Midbrain (tissue), 1 donor: ENCODE data around the gene GMDS.
"Not testable (repeated sequence)": the region's sequence is repeated elsewhere in the genome, so short reads cannot be mapped to it uniquely, and the experiment has no call there.

Source experiments
- DNase-seq: peaks from one replicate; lab custom pipeline; 2025; lab: John Stamatoyannopoulos, UW

The GMDS gene

GRCh38 chr6:1679688-1680068 lies 565.7 kb downstream of the GMDS start:
- DNase-seq, result no peak

GRCh38 chr6:1679031-1679687 lies 566.2 kb downstream of the GMDS start:
- no peak for DNase-seq

GRCh38 chr6:1678201-1678600 lies 567.2 kb downstream of the GMDS start:
- DNase-seq, result no peak

DNA sequence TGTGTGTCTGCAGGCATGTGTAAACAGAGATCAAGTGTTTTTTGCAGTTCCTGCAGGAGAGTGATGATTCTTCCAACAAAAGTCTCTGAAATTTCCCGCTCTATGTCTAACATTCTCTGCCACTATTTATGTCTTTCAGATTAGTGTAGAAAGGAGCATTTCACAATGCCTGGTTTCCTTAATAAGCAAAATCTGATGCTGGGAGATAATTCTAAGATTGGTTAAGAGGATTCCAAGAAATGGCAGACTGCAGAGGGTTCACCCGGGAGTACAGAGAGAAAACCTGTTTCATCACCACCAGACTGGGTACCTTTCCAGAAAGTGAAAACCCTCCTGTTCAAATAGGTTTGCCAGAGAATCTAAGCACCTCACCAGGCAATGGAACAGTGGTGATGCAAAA lies 573.0 kb downstream of the GMDS start:
- DNase-seq, result no peak

- DNase-seq, result no peak
Measured at GRCh38 chr6:1670711-1671462, 574.5 kb downstream of the GMDS start.

- DNase-seq, result no peak
Measured at GRCh38 chr6:1669996-1670395, 575.4 kb downstream of the GMDS start.

GRCh38 chr6:1668456-1668855 lies 576.9 kb downstream of the GMDS start:
- DNase-seq, result not testable (repeated sequence)

- no peak for DNase-seq
Measured at GRCh38 chr6:1667805-1668175, 577.6 kb downstream of the GMDS start.

DNA sequence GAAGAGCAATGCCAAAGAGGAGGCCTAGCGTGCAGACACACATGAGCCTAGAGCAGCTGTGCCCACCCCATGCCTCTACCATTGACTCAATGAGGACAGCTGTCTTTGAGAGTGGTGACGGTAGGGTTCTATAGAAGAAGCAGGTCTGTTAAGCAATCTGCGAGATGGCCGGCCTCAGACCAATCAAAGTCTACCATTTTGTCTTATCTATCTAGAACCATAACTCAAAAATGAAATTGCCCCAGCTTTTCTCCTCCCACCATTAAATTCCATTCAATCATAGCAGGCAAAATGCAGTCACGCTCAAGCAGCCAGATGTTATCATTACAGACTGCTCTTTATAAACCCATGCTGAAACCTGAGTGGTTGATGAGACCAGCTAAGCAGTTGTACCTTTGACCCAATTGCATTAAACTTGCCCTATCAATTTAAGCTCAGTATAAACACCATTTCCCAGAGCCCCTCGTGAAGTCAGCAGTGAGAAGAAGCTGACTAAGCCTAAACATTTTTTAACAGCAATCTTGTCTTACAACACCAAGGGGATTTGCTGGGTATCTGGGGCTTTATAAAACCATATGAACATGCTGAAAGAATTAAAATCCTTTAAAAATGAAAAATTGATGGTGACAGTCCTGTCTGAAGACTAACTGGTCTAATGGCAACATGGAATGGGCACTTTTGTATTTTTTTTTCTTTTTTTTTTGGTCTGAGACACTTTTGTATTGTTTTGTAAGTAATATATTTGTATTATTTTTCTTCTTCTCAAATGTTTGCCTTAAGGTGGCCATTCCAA lies 578.2 kb downstream of the GMDS start:
- DNase-seq, result no peak

GRCh38 chr6:1665214-1665613 lies 580.2 kb downstream of the GMDS start:
- DNase-seq, result no peak

- DNase-seq, result no peak
Measured at GRCh38 chr6:1664329-1664728, 581.1 kb downstream of the GMDS start.

- no peak for DNase-seq
Measured at GRCh38 chr6:1663511-1663910, 581.9 kb downstream of the GMDS start.

DNA sequence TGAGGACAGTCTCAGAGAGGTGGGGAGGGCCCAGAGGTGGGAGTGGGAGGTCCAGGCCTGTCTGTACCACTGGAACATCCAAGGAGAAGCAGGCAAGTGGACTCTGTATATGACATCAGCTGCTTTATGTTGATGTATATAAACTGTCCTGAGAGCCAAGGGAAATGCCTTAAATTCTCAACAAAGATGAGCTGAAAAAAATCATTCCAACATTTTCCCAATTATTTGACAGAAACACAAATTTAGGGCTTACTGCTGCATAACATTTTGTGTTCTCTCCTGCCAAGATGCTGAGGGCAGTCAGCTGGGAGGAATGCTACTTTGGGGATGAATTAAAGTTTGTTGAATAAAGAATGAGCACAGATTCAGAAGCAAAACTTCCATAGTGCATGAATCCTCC lies 582.9 kb downstream of the GMDS start:
- DNase-seq, result no peak

- no peak for DNase-seq
Measured at GRCh38 chr6:1659816-1660215, 585.6 kb downstream of the GMDS start.

DNA sequence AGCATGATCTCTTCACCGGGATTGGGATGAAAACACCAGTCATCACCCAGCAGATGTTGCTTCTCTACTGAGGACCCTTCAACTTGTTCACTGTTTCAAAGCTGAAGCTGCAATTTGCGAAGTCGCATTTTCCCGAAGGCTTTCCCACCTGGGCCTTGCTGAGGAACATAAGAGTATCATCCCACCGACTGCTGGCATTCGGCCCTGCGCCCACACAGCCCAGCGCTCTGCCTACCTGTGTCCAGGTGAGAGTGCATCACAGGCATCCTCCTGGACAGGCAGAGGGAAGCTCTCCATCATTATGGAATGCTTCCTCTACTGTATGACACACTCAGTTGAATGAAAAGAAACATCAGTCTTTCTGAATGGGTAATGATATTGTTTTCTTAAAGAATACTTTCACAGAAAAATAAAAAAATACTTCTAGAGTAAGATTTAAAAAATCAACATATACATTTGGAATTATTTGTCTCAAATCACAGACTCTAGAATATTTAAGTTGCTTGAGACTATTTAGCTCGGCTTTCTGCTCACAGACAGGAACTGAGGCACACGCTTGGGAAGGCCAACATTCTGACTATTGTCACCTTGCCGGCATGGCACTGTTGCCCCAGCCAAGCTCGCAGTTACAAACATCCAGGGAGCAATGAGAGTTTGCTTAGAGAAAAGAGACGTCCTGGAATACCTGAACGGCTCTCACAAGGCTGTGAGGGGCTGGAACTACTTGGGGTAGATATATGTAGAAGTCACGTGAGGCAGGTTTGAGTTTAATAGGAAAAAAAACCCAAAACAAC lies 587.0 kb downstream of the GMDS start:
- no peak for DNase-seq

GRCh38 chr6:1657771-1658165 lies 587.6 kb downstream of the GMDS start:
- DNase-seq, result no peak

- DNase-seq, result no peak
Measured at GRCh38 chr6:1657116-1657770, 588.2 kb downstream of the GMDS start.

GRCh38 chr6:1654054-1654453 lies 591.4 kb downstream of the GMDS start:
- DNase-seq, result no peak

DNA sequence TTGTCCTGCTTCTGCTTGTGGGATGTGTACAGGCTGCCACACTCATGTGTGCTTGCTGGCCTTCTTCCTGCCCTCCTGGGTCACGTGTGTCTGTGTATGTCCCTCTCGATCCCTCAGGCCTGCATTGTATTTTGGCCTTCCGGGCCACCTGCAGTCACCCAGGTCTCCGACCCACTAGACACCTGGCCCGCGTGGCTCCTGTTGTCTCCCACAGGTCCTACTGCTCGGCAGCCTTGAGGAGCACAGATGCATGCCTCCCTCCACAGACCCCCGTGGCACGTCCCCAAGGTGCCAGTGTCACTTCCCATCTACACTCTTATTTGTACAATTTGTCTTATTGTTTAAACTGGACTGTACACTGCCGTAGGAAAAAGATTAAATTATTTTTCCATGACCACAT lies 592.6 kb downstream of the GMDS start:
- DNase-seq, result no peak

- no peak for DNase-seq
Measured at GRCh38 chr6:1651362-1651761, 594.0 kb downstream of the GMDS start.

DNA sequence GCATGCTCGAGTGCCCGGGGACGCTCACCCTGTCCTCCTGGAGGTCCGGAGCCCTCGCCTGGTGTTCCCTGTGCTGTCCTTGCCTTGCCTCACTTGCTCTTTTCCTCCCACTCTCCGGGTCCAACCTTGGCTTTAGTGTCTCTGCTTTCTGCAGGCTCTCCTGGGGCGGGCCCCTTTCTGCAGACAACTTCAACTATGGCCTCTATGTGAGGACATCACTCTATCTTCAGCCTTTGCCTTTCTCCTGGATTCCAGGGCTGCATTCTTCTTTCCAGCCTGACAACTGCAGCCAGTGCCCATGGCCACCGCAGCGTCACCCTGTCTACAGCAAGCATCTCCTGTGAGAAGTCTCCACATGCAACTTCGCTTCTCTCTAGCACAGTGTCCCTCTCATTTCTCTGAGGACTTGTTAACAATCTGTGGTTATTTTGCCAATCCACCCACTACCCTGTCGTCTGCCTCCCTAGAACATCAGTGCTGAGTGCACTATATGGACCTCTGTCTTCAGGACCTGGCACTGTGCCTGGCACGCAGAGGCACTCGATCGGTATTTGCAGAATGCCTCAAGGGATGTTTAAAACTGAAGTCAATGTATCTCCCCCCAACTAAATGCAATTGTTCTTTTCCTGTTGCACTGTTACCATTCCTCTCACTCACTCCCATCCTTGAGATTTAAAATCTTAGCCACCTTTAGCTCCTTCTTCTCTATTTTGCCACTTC lies 599.8 kb downstream of the GMDS start:
- DNase-seq, result no peak
